ENCODE results near the gene CYTL1.

DNA sequence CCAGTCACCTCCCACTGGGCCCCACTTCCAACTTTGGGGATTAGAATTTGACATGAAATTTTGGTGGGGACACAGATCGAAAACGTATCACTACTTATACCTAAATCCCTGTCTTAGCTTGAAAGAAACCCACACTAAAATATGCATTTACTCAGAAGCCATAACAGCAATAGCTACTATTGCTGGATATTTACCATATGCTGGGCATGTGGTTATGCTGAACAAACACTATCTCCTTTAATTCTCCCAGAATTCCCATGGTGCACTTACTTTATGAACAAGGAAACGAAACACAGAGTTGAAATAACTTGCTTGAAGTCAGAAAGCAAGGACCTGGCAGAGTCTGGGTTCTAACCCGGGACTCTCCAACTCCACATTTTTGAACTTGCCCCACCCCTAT is 39.3 kb downstream of the CYTL1 start:
- TF ChIP-seq, protein P1, sequence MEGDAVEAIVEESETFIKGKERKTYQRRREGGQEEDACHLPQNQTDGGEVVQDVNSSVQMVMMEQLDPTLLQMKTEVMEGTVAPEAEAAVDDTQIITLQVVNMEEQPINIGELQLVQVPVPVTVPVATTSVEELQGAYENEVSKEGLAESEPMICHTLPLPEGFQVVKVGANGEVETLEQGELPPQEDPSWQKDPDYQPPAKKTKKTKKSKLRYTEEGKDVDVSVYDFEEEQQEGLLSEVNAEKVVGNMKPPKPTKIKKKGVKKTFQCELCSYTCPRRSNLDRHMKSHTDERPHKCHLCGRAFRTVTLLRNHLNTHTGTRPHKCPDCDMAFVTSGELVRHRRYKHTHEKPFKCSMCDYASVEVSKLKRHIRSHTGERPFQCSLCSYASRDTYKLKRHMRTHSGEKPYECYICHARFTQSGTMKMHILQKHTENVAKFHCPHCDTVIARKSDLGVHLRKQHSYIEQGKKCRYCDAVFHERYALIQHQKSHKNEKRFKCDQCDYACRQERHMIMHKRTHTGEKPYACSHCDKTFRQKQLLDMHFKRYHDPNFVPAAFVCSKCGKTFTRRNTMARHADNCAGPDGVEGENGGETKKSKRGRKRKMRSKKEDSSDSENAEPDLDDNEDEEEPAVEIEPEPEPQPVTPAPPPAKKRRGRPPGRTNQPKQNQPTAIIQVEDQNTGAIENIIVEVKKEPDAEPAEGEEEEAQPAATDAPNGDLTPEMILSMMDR (IDR thresholded peaks at IDR 0.05) = no peak
- TF ChIP-seq POLR2AphosphoS5 (IDR thresholded peaks at IDR 0.05) = no peak
